Activated CD8-positive, alpha-beta memory T cell treated with anti-CD3 and anti-CD28 coated beads for 36 hours (primary cell): ENCODE results near the gene OR4K17. TPM values are rescaled to one million over a fixed set of nuclear protein-coding genes. Genes with fewer than 3 reads are reported as not detected.
"Not testable (repeated sequence)": the region's sequence is repeated elsewhere in the genome, so short reads cannot be mapped to it uniquely, and the experiment has no call there.

ENCODE experiments used
- CTCF ChIA-PET: fragments of 350-600 bp; sonication (Branson Sonifier 250); formaldehyde crosslinking; loops from one replicate; lab custom pipeline; 2021; ENCODE audit warnings: antibody characterized with exemption; lab: Charles Lee
- POLR2A ChIA-PET: fragments of 350-600 bp; sonication (Branson Sonifier 250); formaldehyde crosslinking; loops from one replicate; lab custom pipeline; 2021; ENCODE audit warnings: antibody characterized with exemption; lab: Charles Lee
- total RNA-seq, 2 experiments: library from RNA; stranded (reverse); gene quantifications; one replicate each; pipeline ENCODE4 v1.2.3, GENCODE V29; 2021

The OR4K17 gene
- total RNA-seq = not detected

- ChIA-PET CTCF (no interaction called here), POLR2A (interaction anchor here (0.5 kb wide), 1 partner anchor 102 kb away, joined by 4 read pairs; no protein-coding TSS in a partner anchor)
Observed at GRCh38 chr14:20110438-20110837, at the start of gene OR4K17. Gene OR4K17 (plus strand): TSS chr14:20110739. CDS start chr14:20117500, 6,761 bp downstream.

GRCh38 chr14:20092050-20092449 lies 18.5 kb upstream of the OR4K17 start:
- POLR2A ChIA-PET = no interaction called here
- CTCF ChIA-PET = interaction anchor here (0.6 kb wide), 1 partner anchor 52 kb away, joined by 3 read pairs; no protein-coding TSS in a partner anchor

GRCh38 chr14:20093442-20093841 lies 17.1 kb upstream of the OR4K17 start:
- CTCF ChIA-PET = no interaction called here

GRCh38 chr14:20098926-20099770 lies 11.4 kb upstream of the OR4K17 start:
- POLR2A ChIA-PET, CTCF ChIA-PET: not testable (repeated sequence)

More at GRCh38 chr14:20093442-20093841, 17.1 kb upstream of the OR4K17 start:
- POLR2A ChIA-PET = no interaction called here

GRCh38 chr14:20112321-20112720 lies 1.8 kb downstream of the OR4K17 start:
- ChIA-PET POLR2A (no interaction called here), CTCF (no interaction called here)

- ChIA-PET POLR2A (no interaction called here), CTCF (no interaction called here)
Observed at GRCh38 chr14:20116748-20117147, 6.2 kb downstream of the OR4K17 start.

- CTCF ChIA-PET = no interaction called here
- POLR2A ChIA-PET = interaction anchor here (0.7 kb wide), 1 partner anchor 487 kb away, joined by 3 read pairs; no protein-coding TSS in a partner anchor
Observed at GRCh38 chr14:20118795-20119194, 8.3 kb downstream of the OR4K17 start.

GRCh38 chr14:20138520-20138919 lies 28.0 kb downstream of the OR4K17 start, which contains the start of gene OR4N5:
Gene OR4N5 (plus strand): TSS chr14:20138820. CDS start chr14:20143736, 4,916 bp downstream.
- POLR2A ChIA-PET = no interaction called here
- CTCF ChIA-PET = no interaction called here

GRCh38 chr14:20143911-20144310 lies 33.4 kb downstream of the OR4K17 start:
- CTCF ChIA-PET = interaction anchor here (0.7 kb wide), 1 partner anchor 52 kb away, joined by 3 read pairs; no protein-coding TSS in a partner anchor
- POLR2A ChIA-PET = no interaction called here

- ChIA-PET POLR2A (no interaction called here), CTCF (no interaction called here)
Observed at GRCh38 chr14:20144820-20145219, 34.3 kb downstream of the OR4K17 start.

GRCh38 chr14:20164462-20164861 lies 53.9 kb downstream of the OR4K17 start:
- ChIA-PET CTCF (no interaction called here), POLR2A (no interaction called here)

- POLR2A ChIA-PET = no interaction called here
- CTCF ChIA-PET = no interaction called here
Observed at GRCh38 chr14:20167091-20167490, 56.6 kb downstream of the OR4K17 start.

- POLR2A ChIA-PET, CTCF ChIA-PET: not testable (repeated sequence)
Observed at GRCh38 chr14:20169852-20170251, 59.3 kb downstream of the OR4K17 start.

Other genes with a start within 250 kb of the OR4K17 start
- gene OR4K2, start 235.6 kb upstream of the OR4K17 start, total RNA-seq = not detected
- not detected for gene OR4K5, start 190.1 kb upstream of the OR4K17 start, total RNA-seq
- not detected for gene OR4K1, start 179.8 kb upstream of the OR4K17 start, total RNA-seq
- not detected for gene OR4K15, start 135.1 kb upstream of the OR4K17 start, total RNA-seq
- gene OR4Q2, start 108.6 kb upstream of the OR4K17 start, total RNA-seq = not detected
- not detected for gene OR4K14, start 91.4 kb upstream of the OR4K17 start, total RNA-seq
- gene OR4K13, start 74.7 kb upstream of the OR4K17 start, total RNA-seq = not detected
- gene OR4L1, start 50.7 kb upstream of the OR4K17 start, total RNA-seq = not detected
- gene OR4N5, start 28.1 kb downstream of the OR4K17 start, total RNA-seq = not detected
- gene OR11G2, start 80.2 kb downstream of the OR4K17 start, total RNA-seq = not detected
- gene OR11H6, start 113.0 kb downstream of the OR4K17 start, total RNA-seq = not detected
- gene OR11H7, start 118.2 kb downstream of the OR4K17 start, total RNA-seq = not detected
- not detected for gene OR11H4, start 128.5 kb downstream of the OR4K17 start, total RNA-seq
- gene TTC5, start 195.2 kb downstream of the OR4K17 start, total RNA-seq = 10 to 100 TPM; 32.4 to 34.2 TPM
- gene CCNB1IP1, start 222.5 kb downstream of the OR4K17 start, total RNA-seq = 10 to 100 TPM; 55.9 to 63.7 TPM
- 10 to 100 TPM; 40.7 to 40.9 TPM for gene PARP2, start 232.9 kb downstream of the OR4K17 start, total RNA-seq